Liver (tissue), 9 donors: ENCODE results near the gene CEP83. TPM values are rescaled to one million over a fixed set of nuclear protein-coding genes. Genes with fewer than 3 reads are reported as not detected.

ENCODE experiments used
- DNase-seq: peaks from one replicate; pipeline ENCODE4 v3.0.0-alpha.2; 2017; ENCODE audit warnings: low spot score
- H3K27ac ChIP-seq, 2 donors: one replicate each; pipeline ENCODE4 v1.7.0; 2013; ENCODE audit warnings: inconsistent platforms in 2 of 2, low read length in 2 of 2, control low read depth in 1 of 2, low read depth in 1 of 2, mild to moderate bottlenecking in 1 of 2
- H3K27me3 ChIP-seq, 4 donors: one replicate each; pipeline versions ENCODE4 v1.6.1 to v1.7.0; 2013; ENCODE audit warnings: low read length in 3 of 4, inconsistent platforms in 1 of 4, mild to moderate bottlenecking in 1 of 4, moderate library complexity in 1 of 4; ENCODE audit not compliant: control insufficient read depth in 4 of 4, insufficient read depth in 4 of 4
- H3K36me3 ChIP-seq, 4 donors: one replicate each; pipeline versions ENCODE4 v1.6.1 to v1.7.0; 2013; ENCODE audit warnings: low read length in 3 of 4, mild to moderate bottlenecking in 3 of 4, low read depth in 1 of 4, moderate library complexity in 1 of 4; ENCODE audit not compliant: control insufficient read depth in 4 of 4, insufficient read depth in 3 of 4
- H3K4me1 ChIP-seq, 4 donors: one replicate each; pipeline versions ENCODE4 v1.6.1 to v1.7.0; 2013; ENCODE audit warnings: low read length in 3 of 4, mild to moderate bottlenecking in 3 of 4, moderate library complexity in 1 of 4; ENCODE audit not compliant: control insufficient read depth in 4 of 4, insufficient read depth in 4 of 4
- H3K4me3 ChIP-seq, 3 donors: one replicate each; pipeline versions ENCODE4 v1.6.1 to v1.7.0; 2013; ENCODE audit warnings: low read length in 3 of 3, control low read depth in 1 of 3, low read depth in 1 of 3, mild to moderate bottlenecking in 1 of 3
- H3K9ac ChIP-seq, 2 donors: one replicate each; pipeline ENCODE4 v1.7.0; 2013; ENCODE audit warnings: low read length in 2 of 2, mild to moderate bottlenecking in 2 of 2, moderate library complexity in 2 of 2, control low read depth in 1 of 2, low read depth in 1 of 2
- H3K9me3 ChIP-seq, 4 donors: one replicate each; pipeline versions ENCODE4 v1.6.1 to v1.7.0; 2013; ENCODE audit warnings: low read length in 3 of 4; ENCODE audit not compliant: control insufficient read depth in 4 of 4
- EGR1 ChIP-seq, 2 donors: IDR thresholded peaks; 2 replicates each; pipeline ENCODE4 v1.6.1; 2016 to 2018; ENCODE audit warnings: antibody characterized with exemption in 2 of 2, low read depth in 2 of 2
- FOXA2 ChIP-seq: IDR thresholded peaks from 2 replicates; pipeline ENCODE4 v1.6.1; 2016; ENCODE audit warnings: antibody characterized with exemption
- HNF4A ChIP-seq, 2 donors: conservative IDR thresholded peaks; 2 replicates each; pipeline ENCODE4 v1.6.1; 2016; ENCODE audit warnings: antibody characterized with exemption in 2 of 2, mild to moderate bottlenecking in 2 of 2
- HNF4G ChIP-seq: IDR thresholded peaks from 2 replicates; pipeline ENCODE4 v1.6.1; 2016; ENCODE audit warnings: antibody characterized with exemption
- JUND ChIP-seq, 2 donors: IDR thresholded peaks; 2 replicates each; pipeline ENCODE4 v1.6.1; 2016; ENCODE audit warnings: antibody characterized with exemption in 2 of 2
- NR2F2 ChIP-seq: IDR thresholded peaks from 2 replicates; pipeline ENCODE4 v1.6.1; 2016; ENCODE audit warnings: antibody characterized with exemption
- RAD21 ChIP-seq, 2 donors: IDR thresholded peaks; 2 replicates each; pipeline ENCODE4 v1.6.1; 2016; ENCODE audit warnings: antibody characterized with exemption in 2 of 2, mild to moderate bottlenecking in 2 of 2
- RXRA ChIP-seq, 2 donors: IDR thresholded peaks; 2 replicates each; pipeline ENCODE4 v1.6.1; 2017 to 2018; ENCODE audit warnings: antibody characterized with exemption in 2 of 2, mild to moderate bottlenecking in 1 of 2
- SP1 ChIP-seq: IDR thresholded peaks from 2 replicates; pipeline ENCODE4 v1.6.1; 2018; ENCODE audit warnings: antibody characterized with exemption, mild to moderate bottlenecking
- TAF1 ChIP-seq: conservative IDR thresholded peaks from 2 replicates; pipeline ENCODE4 v1.6.1; 2016; ENCODE audit warnings: antibody characterized with exemption, mild to moderate bottlenecking
- YY1 ChIP-seq: IDR thresholded peaks from 2 replicates; pipeline ENCODE4 v1.6.1; 2016; ENCODE audit warnings: antibody characterized with exemption, mild to moderate bottlenecking
- WGBS: extraction: QIAGEN DNeasy Blood & Tissue Kit; methylation state at CpG from one replicate; pipeline ENCODE4 v1.1.7; 2013; 5-methylcytosine and 5-hydroxymethylcytosine counted together
- polyA plus RNA-seq, 2 donors: library from polyadenylated mRNA; stranded (reverse) in 1 of 2; unstranded in 1 of 2; fragments of 200-250 nt in 1 of 2; fragments of >200 nt in 1 of 2; fragmentation: Nextera tagmentation in 1 of 2; extraction: Ambion mirVana in 1 of 2; gene quantifications; one replicate each; pipeline versions ENCODE4 v1.2.1 to v1.2.3, GENCODE V29; 2013 to 2015
- total RNA-seq, 2 donors: library from RNA; depleted of rRNA; stranded (reverse); fragments of >200 nt; gene quantifications; one replicate each; pipeline ENCODE4 v1.2.3, GENCODE V29; 2014
- TF ChIP-seq, protein P1 (sequence below): IDR thresholded peaks from 2 replicates; pipeline ENCODE4 v1.6.1; 2016; ENCODE audit warnings: antibody characterized with exemption
- TF ChIP-seq, protein P2 (sequence below): fragments of 150-350 bp; IDR thresholded peaks from 2 replicates; pipeline ENCODE4 v1.5.1; 2017; ENCODE audit warnings: improper control_type of control experiment, low read depth, low read length; ENCODE audit not compliant: missing input control
- TF ChIP-seq, protein P3 (sequence below): IDR thresholded peaks from 2 replicates; pipeline ENCODE4 v1.6.1; 2016; ENCODE audit warnings: antibody characterized with exemption
- TF ChIP-seq, protein P4 (sequence below): IDR thresholded peaks from 2 replicates; pipeline ENCODE4 v1.6.1; 2016; ENCODE audit warnings: antibody characterized with exemption, mild to moderate bottlenecking
- donor health status: healthy.
- donor health status: healthy.
- donor health status: healthy.
- donor health status: healthy.
- donor health status: healthy.

Gene CEP83
- total and polyA plus RNA-seq, 4 donors: 1.9 to 8.4 (median 5.2) TPM

DNA sequence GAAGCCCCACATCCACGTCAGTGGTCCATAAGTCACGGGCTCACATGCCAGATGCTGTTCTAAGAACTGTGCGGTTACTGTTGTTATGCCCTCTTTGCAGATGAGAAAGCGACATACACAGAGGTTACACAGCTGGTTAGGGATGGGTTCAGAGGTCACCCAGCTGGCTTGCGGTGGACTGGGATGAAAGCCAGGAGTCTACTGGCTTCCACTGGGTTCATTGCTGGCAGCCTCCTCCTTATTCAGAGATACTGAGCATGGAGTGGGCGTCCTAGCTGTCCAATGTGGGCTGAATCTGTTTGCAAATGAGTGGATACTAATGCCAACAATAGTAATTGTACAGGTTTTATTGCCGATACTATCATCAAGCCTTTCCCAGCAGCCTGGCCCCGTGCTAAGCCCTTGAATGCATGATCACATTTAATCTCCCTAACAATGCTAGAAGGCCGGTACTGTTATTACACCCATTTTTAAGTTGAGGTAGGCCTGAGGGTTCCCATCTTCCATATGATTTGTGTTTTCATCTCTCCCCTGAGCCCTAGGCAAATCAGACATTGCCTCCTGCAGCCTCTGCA, 182.2 kb downstream of the CEP83 start (continued):
- TF ChIP-seq, protein P1, sequence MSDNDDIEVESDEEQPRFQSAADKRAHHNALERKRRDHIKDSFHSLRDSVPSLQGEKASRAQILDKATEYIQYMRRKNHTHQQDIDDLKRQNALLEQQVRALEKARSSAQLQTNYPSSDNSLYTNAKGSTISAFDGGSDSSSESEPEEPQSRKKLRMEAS: no peak
- TF ChIP-seq, protein P2, sequence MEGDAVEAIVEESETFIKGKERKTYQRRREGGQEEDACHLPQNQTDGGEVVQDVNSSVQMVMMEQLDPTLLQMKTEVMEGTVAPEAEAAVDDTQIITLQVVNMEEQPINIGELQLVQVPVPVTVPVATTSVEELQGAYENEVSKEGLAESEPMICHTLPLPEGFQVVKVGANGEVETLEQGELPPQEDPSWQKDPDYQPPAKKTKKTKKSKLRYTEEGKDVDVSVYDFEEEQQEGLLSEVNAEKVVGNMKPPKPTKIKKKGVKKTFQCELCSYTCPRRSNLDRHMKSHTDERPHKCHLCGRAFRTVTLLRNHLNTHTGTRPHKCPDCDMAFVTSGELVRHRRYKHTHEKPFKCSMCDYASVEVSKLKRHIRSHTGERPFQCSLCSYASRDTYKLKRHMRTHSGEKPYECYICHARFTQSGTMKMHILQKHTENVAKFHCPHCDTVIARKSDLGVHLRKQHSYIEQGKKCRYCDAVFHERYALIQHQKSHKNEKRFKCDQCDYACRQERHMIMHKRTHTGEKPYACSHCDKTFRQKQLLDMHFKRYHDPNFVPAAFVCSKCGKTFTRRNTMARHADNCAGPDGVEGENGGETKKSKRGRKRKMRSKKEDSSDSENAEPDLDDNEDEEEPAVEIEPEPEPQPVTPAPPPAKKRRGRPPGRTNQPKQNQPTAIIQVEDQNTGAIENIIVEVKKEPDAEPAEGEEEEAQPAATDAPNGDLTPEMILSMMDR: no peak
- no peak for TF ChIP-seq JUND (IDR thresholded peaks at IDR 0.05)
- TF ChIP-seq RXRA (IDR thresholded peaks at IDR 0.05): peak; percentile 27 to 59
- no peak for TF ChIP-seq FOXA2

DNA sequence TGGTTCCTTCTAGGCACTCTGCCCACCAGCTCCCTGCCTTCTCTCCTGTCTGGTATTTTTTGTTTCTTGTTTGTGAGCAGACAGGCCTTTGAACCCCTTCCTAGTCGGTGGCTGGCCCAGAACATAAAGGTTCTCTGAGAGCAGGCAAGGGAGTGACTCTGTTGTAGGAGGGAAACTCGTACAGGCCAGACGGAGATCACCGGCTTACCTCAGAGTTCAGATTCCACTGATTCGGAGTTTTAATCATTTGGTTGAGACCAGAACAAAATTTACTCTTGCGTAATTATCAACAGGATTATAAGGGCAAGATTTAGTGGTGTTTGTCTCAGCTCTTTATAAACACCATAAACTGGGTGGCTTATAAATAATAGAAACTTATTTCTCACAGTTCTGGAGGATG, 182.9 kb downstream of the CEP83 start:
- H3K27me3 ChIP-seq: no peaks in the 10 kb centered on the region
- H3K4me3 ChIP-seq: no peak overlapping the region
- WGBS: 48% methylated on average over 6 of the region's 6 CpGs
- DNase-seq: no peak
- H3K27ac ChIP-seq: no peak overlapping the region
- H3K4me1 ChIP-seq: peaks cover 4 to 22% (median 15%) of the 10 kb centered on the region in 4 donors
- TF ChIP-seq HNF4G (no peak), HNF4A (conservative IDR thresholded peaks at IDR 0.05) (peak in 1 of 2 donors; percentile 62)
- TF ChIP-seq, protein P3, sequence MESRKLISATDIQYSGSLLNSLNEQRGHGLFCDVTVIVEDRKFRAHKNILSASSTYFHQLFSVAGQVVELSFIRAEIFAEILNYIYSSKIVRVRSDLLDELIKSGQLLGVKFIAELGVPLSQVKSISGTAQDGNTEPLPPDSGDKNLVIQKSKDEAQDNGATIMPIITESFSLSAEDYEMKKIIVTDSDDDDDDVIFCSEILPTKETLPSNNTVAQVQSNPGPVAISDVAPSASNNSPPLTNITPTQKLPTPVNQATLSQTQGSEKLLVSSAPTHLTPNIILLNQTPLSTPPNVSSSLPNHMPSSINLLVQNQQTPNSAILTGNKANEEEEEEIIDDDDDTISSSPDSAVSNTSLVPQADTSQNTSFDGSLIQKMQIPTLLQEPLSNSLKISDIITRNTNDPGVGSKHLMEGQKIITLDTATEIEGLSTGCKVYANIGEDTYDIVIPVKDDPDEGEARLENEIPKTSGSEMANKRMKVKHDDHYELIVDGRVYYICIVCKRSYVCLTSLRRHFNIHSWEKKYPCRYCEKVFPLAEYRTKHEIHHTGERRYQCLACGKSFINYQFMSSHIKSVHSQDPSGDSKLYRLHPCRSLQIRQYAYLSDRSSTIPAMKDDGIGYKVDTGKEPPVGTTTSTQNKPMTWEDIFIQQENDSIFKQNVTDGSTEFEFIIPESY: peak; percentile 8
- H3K9me3 ChIP-seq: no peaks in the 10 kb centered on the region
- no peaks in the 10 kb centered on the region for H3K36me3 ChIP-seq
- H3K9ac ChIP-seq: no peak overlapping the region

DNA sequence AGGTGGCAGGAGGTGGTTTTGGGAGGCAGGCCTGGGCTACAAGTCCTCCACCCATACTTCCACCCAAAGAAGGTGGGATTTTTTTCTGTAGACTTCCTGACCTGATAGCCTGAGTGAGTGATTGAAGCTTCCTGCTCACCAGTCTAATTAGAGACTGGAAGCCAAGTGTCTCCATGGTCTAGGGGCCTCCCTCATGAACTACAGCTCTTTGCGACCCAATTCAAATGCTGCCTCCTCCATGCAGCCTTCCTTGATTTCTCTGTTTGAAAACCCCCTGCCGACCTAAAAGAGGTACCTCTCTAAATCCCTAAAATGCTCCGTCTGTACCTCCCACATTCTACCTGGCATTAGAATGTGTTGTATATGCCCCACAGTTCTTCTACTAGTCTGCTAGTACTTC, 186.4 kb downstream of the CEP83 start:
- Histone ChIP-seq H3K9me3 (no peaks in the 10 kb centered on the region), H3K36me3 (no peaks in the 10 kb centered on the region), H3K4me3 (no peak overlapping the region), H3K4me1 (peaks cover 4 to 19% (median 14%) of the 10 kb centered on the region in 4 donors), H3K27ac (no peak overlapping the region), H3K9ac (no peak overlapping the region), H3K27me3 (no peaks in the 10 kb centered on the region)
- 98% methylated on average over 3 of the region's 3 CpGs for WGBS
- no peak for DNase-seq
- TF ChIP-seq YY1 (no peak), RXRA (IDR thresholded peaks at IDR 0.05) (no peak), NR2F2 (no peak), HNF4A (conservative IDR thresholded peaks at IDR 0.05) (no peak), RAD21 (IDR thresholded peaks at IDR 0.05) (no peak), FOXA2 (no peak), TAF1 (no peak), JUND (IDR thresholded peaks at IDR 0.05) (no peak), SP1 (no peak), EGR1 (IDR thresholded peaks at IDR 0.05; ENCODE audit: low read depth in 2 of 2) (no peak)
- TF ChIP-seq, protein P2: no peak
- TF ChIP-seq, protein P1: no peak
- TF ChIP-seq, protein P4, sequence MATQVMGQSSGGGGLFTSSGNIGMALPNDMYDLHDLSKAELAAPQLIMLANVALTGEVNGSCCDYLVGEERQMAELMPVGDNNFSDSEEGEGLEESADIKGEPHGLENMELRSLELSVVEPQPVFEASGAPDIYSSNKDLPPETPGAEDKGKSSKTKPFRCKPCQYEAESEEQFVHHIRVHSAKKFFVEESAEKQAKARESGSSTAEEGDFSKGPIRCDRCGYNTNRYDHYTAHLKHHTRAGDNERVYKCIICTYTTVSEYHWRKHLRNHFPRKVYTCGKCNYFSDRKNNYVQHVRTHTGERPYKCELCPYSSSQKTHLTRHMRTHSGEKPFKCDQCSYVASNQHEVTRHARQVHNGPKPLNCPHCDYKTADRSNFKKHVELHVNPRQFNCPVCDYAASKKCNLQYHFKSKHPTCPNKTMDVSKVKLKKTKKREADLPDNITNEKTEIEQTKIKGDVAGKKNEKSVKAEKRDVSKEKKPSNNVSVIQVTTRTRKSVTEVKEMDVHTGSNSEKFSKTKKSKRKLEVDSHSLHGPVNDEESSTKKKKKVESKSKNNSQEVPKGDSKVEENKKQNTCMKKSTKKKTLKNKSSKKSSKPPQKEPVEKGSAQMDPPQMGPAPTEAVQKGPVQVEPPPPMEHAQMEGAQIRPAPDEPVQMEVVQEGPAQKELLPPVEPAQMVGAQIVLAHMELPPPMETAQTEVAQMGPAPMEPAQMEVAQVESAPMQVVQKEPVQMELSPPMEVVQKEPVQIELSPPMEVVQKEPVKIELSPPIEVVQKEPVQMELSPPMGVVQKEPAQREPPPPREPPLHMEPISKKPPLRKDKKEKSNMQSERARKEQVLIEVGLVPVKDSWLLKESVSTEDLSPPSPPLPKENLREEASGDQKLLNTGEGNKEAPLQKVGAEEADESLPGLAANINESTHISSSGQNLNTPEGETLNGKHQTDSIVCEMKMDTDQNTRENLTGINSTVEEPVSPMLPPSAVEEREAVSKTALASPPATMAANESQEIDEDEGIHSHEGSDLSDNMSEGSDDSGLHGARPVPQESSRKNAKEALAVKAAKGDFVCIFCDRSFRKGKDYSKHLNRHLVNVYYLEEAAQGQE: no peak
- TF ChIP-seq, protein P3: no peak
